Fibroblast of pulmonary artery (primary cell): ENCODE measurements around the gene DACT2.
"Not testable (repeated sequence)": the region's sequence is repeated elsewhere in the genome, so short reads cannot be mapped to it uniquely, and the experiment has no call there.

Experiments used
- DNase-seq: peaks from one replicate; pipeline ENCODE4 v3.0.0-alpha.2; 2010; ENCODE audit warnings: low read depth
- H3K4me3 ChIP-seq: replicated peaks from 2 replicates; pipeline ENCODE4 v1.5.1; 2011; ENCODE audit warnings: low read depth, mild to moderate bottlenecking, control low read depth, low read length, moderate library complexity
- TF ChIP-seq, protein P1 (sequence below): IDR thresholded peaks from 2 replicates; pipeline ENCODE4 v1.5.1; 2011; ENCODE audit warnings: mild to moderate bottlenecking, control low read depth, low read length, inconsistent platforms; ENCODE audit errors: missing control alignments

The DACT2 gene

GRCh38 chr6:168290095-168290494, 29.5 kb downstream of the DACT2 start:
- DNase-seq: no peak
- no peak overlapping the region for H3K4me3 ChIP-seq
- TF ChIP-seq, protein P1, sequence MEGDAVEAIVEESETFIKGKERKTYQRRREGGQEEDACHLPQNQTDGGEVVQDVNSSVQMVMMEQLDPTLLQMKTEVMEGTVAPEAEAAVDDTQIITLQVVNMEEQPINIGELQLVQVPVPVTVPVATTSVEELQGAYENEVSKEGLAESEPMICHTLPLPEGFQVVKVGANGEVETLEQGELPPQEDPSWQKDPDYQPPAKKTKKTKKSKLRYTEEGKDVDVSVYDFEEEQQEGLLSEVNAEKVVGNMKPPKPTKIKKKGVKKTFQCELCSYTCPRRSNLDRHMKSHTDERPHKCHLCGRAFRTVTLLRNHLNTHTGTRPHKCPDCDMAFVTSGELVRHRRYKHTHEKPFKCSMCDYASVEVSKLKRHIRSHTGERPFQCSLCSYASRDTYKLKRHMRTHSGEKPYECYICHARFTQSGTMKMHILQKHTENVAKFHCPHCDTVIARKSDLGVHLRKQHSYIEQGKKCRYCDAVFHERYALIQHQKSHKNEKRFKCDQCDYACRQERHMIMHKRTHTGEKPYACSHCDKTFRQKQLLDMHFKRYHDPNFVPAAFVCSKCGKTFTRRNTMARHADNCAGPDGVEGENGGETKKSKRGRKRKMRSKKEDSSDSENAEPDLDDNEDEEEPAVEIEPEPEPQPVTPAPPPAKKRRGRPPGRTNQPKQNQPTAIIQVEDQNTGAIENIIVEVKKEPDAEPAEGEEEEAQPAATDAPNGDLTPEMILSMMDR: no peak

DNA sequence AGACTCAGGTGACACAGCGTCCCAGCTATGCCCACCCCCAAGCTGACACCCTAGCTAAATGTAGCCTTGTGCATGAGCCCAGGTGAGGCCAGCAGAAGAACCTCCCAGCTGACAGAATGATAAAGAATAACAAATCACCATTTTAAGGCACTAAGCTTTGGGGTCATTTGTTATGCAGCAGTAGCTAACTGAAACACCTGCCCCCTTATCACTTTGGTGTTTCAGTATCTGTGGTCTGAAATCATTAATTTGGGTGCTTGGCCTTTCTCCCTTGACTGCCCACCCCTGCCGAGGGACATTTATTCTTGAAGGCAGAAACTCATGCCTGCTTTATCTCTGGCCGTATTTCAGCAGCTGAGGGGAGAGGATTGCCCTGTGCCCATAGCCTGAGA, 30.0 kb downstream of the DACT2 start:
- no peak for DNase-seq
- TF ChIP-seq, protein P1: no peak

GRCh38 chr6:168288781-168289570, 30.6 kb downstream of the DACT2 start:
- no peak overlapping the region for H3K4me3 ChIP-seq
- DNase-seq: no peak
- TF ChIP-seq, protein P1: no peak

More for the DNA sequence above, 30.0 kb downstream of the DACT2 start:
- H3K4me3 ChIP-seq: no peak overlapping the region

DNA sequence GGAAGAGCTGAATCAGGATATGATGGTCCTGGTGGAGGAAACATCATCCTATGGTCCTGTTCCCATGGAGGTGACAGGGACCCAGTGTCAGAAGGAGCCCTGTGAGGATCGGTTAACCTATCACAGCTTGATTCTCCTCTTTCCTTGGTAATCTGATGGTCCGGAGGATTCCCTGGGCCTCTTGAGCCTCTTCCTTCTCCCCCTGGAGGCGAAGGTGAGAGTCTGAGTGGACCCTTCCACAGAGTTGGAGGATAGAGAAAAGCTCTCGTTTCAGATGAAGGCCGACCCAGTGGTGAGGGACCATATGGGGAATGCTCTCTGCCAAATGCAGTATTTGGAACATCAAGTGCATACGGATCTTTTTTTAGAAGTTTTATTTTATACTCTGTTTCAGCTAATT, 32.1 kb downstream of the DACT2 start:
- not testable (repeated sequence) for DNase-seq

DNA sequence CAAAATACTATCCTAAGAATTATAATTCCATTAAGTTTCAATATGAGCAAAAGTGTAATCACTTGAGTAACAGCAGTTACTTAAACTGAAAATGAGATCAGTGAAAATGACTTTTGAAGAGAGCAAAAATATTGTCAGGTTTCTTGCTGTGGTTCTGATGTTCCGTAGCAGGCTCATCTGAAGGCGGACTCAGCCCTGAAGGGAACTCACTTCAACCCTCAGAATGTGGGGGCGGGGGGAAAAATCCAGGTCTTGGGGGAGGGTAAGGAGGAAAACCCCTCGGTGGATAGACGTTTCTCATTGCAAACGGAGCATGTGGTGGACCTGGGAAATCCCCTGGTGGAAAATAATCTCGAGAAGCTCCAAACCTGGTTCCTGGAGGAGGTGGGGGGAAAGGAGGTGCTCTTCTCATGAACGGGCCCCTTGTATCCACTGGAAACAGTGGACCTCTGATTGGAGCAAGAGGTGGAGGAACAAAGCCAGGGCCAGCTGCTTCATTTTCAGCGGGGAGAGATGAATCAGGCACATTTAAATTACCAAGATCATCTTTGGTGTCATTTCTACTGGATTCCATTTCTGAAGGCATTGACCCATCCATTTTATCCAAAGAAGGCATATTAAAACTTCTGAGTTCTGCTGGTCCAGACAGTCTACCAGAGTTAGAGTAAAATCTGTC, 32.7 kb downstream of the DACT2 start:
- DNase-seq, H3K4me3 ChIP-seq: not testable (repeated sequence)

More for the DNA sequence above, 32.1 kb downstream of the DACT2 start:
- H3K4me3 ChIP-seq: not testable (repeated sequence)

- no peak overlapping the region for H3K4me3 ChIP-seq
- no peak for DNase-seq
- TF ChIP-seq, protein P1: no peak
Measured at GRCh38 chr6:168286116-168286515, 33.5 kb downstream of the DACT2 start.

DNA sequence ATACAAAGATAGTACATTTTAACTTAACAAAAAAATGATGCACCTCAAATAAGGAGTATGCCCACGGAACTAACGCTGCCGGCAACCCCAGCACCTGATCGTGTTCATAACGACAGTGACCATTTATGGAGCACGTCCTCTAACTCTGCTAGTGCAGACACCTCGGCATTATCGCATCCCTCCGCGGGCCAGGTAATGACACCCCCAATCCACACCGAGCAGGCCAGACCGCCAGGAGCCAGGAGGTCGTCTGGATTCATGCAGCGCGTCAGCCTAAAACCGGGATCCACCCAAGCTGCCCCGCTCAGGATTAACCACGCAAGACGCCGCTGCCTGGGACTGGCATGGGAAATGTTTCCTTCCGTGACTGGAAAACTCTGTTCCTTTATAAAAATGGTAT, 34.1 kb downstream of the DACT2 start:
- TF ChIP-seq, protein P1: no peak
- no peak overlapping the region for H3K4me3 ChIP-seq
- DNase-seq: no peak

GRCh38 chr6:168284187-168284586, 35.4 kb downstream of the DACT2 start:
- no peak overlapping the region for H3K4me3 ChIP-seq
- no peak for DNase-seq
- TF ChIP-seq, protein P1: no peak
